Suppressor macrophage (primary cell): ENCODE measurements around the gene INHA.

ENCODE experiments used
- DNase-seq, 4 experiments: peaks; one replicate each; pipeline ENCODE4 v3.0.0-alpha.2; 2020 to 2022

The INHA gene

GRCh38 chr2:219540784-219541504, 31.2 kb upstream of the INHA start:
- no peak for DNase-seq

GRCh38 chr2:219541611-219542180, 30.4 kb upstream of the INHA start:
- DNase-seq = peak; percentile 73 to 86 (median 78)

- DNase-seq = peak; percentile 12 to 46 (median 23)
These were observed 29.0 kb upstream of the INHA start for GRCh38 chr2:219542931-219543595.

- DNase-seq = peak; percentile 94 to 96 (median 96)
These were observed 28.3 kb upstream of the INHA start, which contains the start of the genes CHPF and TMEM198 for GRCh38 chr2:219543596-219544358. TSS of gene CHPF (minus strand) at chr2:219543809. CDS start at chr2:219543538, 271 bp downstream. TSS of gene TMEM198 (plus strand) at chr2:219544028. CDS start at chr2:219544728, 700 bp downstream.

GRCh38 chr2:219544567-219544966, 27.5 kb upstream of the INHA start:
- DNase-seq = no peak

DNA sequence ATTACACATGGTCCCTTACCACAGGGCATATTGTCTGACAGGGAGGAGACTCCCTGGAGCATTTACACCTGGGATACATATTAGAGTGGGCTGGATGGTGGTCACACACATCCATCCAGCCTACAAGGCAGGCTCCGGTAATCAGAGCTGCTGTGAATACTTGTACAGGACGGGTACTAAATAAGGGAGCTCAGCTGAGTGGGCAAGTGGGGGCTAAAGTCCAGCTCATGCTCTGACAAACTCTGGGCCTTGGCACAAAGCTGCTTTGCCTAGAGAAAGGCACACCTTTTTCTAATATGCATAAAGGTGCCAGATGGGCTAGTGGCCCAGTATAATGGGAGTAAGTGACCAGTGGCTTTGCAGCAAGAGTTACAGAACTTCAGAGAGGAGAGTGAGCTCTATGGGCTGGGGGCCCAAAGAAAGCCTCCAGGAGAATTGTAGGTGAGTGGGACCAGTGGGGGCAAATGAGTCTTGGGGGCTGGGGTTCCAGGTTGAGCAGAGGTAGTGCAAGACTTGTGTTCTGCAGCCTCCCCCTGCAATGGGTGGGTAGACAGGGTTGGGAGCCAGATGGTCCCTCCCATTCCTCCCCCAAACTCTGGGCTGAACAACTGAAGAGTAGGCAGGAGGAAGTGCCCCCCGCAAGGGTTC, 26.7 kb upstream of the INHA start:
- no peak for DNase-seq

- DNase-seq = no peak
These were observed 26.2 kb upstream of the INHA start for GRCh38 chr2:219545943-219546352.

DNA sequence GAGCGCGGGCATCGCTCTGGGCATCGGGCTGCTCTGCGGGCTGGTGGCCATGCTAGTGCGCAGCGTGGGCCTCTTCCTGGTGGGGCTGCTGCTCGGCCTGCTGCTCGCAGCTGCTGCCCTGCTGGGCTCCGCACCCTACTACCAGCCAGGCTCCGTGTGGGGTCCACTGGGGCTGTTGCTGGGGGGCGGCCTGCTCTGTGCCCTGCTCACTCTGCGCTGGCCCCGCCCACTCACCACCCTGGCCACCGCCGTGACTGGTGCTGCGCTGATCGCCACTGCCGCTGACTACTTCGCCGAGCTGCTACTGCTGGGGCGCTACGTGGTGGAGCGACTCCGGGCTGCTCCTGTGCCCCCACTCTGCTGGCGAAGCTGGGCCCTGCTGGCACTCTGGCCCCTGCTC, 24.5 kb upstream of the INHA start:
- no peak for DNase-seq

- DNase-seq = no peak
These were observed 23.1 kb upstream of the INHA start for GRCh38 chr2:219548990-219549389.

- DNase-seq = no peak
These were observed 22.5 kb upstream of the INHA start for GRCh38 chr2:219549619-219550018.

DNA sequence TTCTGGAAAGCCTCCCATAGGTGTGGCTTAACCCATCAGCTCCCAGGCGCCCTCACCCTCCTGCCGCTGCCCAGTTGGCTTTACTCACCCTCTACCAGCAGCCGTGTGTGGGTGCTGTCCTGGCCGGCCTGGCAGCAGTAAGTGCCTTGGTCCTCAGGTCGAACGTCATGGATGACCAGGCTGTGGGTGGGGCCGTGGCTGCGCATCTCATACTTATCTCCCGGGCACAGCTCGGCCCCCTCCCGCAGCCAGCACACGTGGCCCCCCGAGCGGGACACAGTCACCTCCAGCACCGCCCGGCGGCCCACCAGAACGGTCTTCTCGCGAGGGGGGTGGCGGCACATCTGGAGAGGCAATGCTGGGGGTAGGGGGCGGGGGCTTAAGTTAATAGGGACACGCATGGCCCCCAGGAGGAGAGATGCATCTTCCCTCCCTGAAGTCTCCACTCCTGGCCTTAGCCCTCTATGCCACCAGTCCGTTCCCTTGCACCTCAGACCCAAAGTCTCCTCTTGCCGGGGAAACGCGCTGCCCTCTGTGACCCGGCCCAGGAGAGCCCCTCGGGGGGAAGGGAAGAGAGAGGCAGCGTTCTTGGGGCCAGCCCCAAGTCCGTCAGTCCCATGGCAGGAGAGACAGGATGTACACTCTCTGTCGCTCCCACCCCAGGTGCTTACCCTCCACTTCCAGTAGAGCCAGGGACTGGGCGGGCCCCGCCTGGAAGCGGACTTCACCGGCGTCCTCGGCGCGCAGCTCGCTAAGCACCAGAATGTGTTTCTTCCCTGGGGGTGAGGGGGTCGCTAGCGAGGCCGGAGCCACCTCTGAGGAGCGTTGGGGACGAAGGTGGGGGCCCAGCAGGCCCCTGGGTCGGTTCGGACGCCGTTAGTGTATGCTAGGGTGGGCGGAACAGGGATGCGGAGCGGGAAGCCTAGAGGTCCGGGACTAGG, 20.4 kb upstream of the INHA start:
- DNase-seq = peak in 2 of 4 experiments; percentile 7 to 32

GRCh38 chr2:219552382-219553167, 19.5 kb upstream of the INHA start:
- DNase-seq = peak; percentile 75 to 91 (median 82)

DNA sequence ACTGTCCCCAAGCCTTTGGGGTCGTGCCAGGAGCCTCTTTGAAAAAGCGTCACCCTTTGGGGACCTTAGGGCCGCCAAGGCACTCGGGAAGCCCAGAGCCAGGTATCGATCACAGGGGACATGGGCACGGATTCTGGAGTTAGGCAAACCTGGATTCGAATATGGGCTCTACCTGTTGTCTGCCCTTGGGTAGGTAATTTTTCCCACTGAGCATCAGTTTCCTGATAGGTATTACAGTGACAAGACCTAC, 19.0 kb upstream of the INHA start:
- DNase-seq = no peak

GRCh38 chr2:219553463-219553963, 18.6 kb upstream of the INHA start:
- no peak for DNase-seq

DNA sequence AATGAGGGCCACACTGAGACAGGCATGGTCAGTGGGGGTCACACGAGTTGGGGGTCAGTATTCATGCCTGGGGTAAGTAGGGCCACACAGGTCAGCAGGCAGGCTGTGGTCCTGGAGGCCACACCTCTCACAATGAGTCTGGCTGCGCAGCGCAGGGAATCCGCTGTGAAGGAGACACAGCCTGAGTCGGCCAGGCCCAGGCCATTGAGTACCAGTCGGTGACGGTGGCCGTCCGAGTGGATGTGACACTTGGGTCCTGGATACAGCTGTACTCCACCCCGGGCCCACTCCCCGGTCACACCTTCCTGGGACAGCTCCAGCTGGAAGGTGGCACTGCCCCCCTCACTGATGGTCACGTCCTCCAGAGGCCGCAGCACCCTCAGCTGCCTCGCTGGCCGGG, 17.8 kb upstream of the INHA start:
- DNase-seq = no peak

DNA sequence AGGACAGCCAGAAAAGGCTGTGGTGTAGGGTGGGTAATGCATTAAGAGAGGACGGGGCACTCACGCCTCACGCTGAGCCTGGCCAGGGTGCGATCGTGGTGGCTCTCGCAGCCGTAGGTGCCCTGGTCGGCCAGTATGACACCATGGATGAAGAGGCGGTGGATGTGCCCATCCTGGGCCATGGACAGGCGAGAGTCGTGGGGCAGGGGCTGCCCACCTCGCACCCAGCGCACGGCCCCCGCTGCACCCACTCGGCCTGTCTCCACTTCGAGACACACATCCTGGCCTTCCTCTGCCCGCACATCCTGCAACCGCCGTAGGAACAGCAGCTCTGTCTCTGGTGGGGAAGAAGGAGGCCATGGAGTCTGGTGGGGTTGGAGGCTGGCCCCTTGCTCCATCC, 16.2 kb upstream of the INHA start:
- DNase-seq = no peak

- DNase-seq = no peak
These were observed 15.7 kb upstream of the INHA start for GRCh38 chr2:219556413-219556812.

GRCh38 chr2:219557320-219557719, 14.8 kb upstream of the INHA start:
- no peak for DNase-seq

DNA sequence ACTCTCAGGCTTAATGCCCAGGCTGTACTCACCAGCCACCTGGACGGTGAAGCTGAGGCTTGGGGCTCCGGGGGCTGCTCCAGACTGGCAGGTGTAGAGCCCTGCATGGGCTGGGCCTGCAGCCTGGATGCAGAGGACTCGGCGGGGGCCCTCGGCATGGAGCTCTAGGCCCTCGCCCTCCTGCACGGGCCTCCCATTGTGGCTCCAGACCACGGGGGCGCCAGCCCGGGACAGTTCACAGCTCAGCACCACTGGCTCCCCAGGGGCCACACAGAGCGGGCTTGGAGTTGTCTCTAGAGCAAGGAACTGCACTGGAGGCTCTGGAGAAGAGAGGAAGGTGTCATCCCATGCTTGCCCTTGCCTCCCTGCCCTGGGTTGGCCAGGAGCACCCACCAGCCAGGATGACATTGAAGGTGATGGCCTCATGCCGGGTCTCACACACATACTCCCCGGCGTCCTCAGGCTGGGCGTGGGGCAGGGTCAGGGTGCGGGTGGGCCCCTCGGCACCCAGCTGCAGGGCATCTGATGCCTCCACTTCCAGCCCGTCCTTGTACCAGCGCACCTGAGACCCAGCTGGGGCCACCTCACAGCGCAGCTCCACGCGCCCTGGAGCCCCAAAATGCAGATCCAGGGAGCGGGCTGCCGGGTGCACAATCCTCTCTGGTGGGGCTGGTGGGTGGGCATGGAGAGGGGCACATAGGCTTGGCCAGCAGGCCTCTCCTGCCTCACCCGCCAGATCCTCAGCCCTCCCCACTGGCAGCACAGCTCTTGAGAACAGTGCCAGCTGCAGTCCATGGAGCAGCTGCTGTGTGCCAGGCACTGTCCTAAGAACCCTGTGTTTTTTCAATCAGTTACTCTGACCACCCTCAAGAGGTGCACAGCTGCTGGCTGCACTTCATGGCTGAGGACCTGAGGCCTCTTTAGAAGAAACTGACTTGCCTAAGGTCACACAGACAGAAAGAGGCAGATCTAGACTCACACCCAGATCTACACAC, 14.0 kb upstream of the INHA start:
- no peak for DNase-seq
